Osteocyte (in vitro differentiated cells): ENCODE measurements around the gene HAPLN3. TPM values are rescaled to one million over a fixed set of nuclear protein-coding genes. Genes with fewer than 3 reads are reported as not detected.

ENCODE experiments used
- DNase-seq: peaks from one replicate; pipeline ENCODE4 v3.0.0; 2021; ENCODE audit warnings: mixed read lengths; ENCODE audit not compliant: unreplicated experiment; ENCODE audit errors: extremely low spot score
- H3K27ac Mint-ChIP-seq: one replicate; pipeline ENCODE4 v1.8.0; 2021; ENCODE audit warnings: mild to moderate bottlenecking, mixed read lengths; ENCODE audit not compliant: unreplicated experiment
- H3K27me3 Mint-ChIP-seq: one replicate; pipeline ENCODE4 v1.8.0; 2021; ENCODE audit warnings: mixed read lengths; ENCODE audit not compliant: unreplicated experiment
- H3K36me3 Mint-ChIP-seq: one replicate; pipeline ENCODE4 v1.8.0; 2021; ENCODE audit warnings: mixed read lengths; ENCODE audit not compliant: unreplicated experiment
- H3K4me1 Mint-ChIP-seq: one replicate; pipeline ENCODE4 v1.8.0; 2021; ENCODE audit warnings: mixed read lengths; ENCODE audit not compliant: unreplicated experiment
- H3K4me3 Mint-ChIP-seq: one replicate; pipeline ENCODE4 v1.8.0; 2021; ENCODE audit warnings: mild to moderate bottlenecking, moderate library complexity, mixed read lengths; ENCODE audit not compliant: unreplicated experiment
- H3K9me3 Mint-ChIP-seq: one replicate; pipeline ENCODE4 v1.8.0; 2021; ENCODE audit warnings: mixed read lengths; ENCODE audit not compliant: unreplicated experiment
- total RNA-seq: library from RNA; stranded (reverse); gene quantifications from 2 replicates; pipeline ENCODE4 v1.2.1, GENCODE V29; 2021
- TF ChIP-seq, protein P1 (sequence below): fragments of 200-600 bp; sonication (generic); IDR thresholded peaks from 2 replicates; pipeline ENCODE4 v1.5.0; 2021; ENCODE audit warnings: antibody characterized with exemption, mild to moderate bottlenecking, moderate library complexity

HAPLN3 gene
- total RNA-seq, 1 donor from 2014 or later: 41.3 TPM

DNA sequence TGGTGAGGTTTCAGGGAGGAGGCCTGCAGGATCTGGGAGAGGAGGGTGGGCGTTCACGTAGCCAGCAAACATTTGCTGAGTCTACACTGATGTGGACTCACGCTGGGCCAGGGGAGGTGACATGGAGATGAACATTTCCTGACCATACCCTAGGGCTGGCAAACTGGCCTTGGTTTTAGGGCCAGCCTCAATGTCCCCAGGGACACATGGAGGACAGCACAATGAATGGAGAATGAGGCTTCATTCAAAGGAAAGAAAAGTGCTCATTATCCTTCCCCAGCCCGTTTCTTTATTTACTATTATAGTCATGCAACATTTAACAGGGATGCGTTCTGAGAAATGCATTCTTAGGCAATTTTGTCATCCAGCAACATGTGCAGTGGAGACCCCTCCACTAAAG, 65.3 kb downstream of the HAPLN3 start:
- no peak overlapping the region for H3K27ac Mint-ChIP-seq
- no peak for DNase-seq
- H3K4me3 Mint-ChIP-seq: no peak overlapping the region
- peaks cover 3% of the 10 kb centered on the region for H3K27me3 Mint-ChIP-seq
- TF ChIP-seq, protein P1, sequence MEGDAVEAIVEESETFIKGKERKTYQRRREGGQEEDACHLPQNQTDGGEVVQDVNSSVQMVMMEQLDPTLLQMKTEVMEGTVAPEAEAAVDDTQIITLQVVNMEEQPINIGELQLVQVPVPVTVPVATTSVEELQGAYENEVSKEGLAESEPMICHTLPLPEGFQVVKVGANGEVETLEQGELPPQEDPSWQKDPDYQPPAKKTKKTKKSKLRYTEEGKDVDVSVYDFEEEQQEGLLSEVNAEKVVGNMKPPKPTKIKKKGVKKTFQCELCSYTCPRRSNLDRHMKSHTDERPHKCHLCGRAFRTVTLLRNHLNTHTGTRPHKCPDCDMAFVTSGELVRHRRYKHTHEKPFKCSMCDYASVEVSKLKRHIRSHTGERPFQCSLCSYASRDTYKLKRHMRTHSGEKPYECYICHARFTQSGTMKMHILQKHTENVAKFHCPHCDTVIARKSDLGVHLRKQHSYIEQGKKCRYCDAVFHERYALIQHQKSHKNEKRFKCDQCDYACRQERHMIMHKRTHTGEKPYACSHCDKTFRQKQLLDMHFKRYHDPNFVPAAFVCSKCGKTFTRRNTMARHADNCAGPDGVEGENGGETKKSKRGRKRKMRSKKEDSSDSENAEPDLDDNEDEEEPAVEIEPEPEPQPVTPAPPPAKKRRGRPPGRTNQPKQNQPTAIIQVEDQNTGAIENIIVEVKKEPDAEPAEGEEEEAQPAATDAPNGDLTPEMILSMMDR: no peak
- H3K36me3 Mint-ChIP-seq: no peaks in the 10 kb centered on the region
- H3K4me1 Mint-ChIP-seq: peaks cover 25% of the 10 kb centered on the region
- H3K9me3 Mint-ChIP-seq: no peaks in the 10 kb centered on the region

DNA sequence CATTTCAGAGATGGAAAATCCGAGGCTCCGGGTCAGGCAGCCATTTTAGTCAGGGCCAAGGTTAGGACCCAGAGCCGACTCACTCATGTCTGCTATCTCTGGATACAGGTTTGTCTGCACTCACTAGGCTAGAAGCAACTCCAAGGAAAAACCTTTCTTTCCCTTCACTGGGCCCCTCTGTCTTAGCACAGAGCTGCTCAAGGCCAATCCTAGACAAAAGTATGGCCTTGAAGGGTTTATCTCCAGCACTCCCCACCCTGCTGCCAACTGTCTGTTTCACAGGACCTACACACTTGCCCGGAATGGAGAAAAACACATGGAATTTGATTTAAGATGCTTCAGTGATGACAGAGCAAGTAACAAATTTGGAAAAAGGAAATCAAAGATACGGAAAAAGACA, 66.6 kb downstream of the HAPLN3 start:
- TF ChIP-seq, protein P1: no peak
- Mint-ChIP-seq H3K4me1 (peaks cover 18% of the 10 kb centered on the region), H3K36me3 (no peaks in the 10 kb centered on the region), H3K9me3 (no peaks in the 10 kb centered on the region), H3K27ac (no peak overlapping the region), H3K4me3 (no peak overlapping the region), H3K27me3 (peaks cover 3% of the 10 kb centered on the region)
- no peak for DNase-seq

Other genes starting within 250 kb of the HAPLN3 start
- gene ACAN, start 92.1 kb downstream of the HAPLN3 start, total RNA-seq: 11.6 and 13.2 TPM in 2 replicates
- gene MFGE8, start 17.8 kb upstream of the HAPLN3 start, total RNA-seq: 255 and 259 TPM in 2 replicates
- 85.7 and 92.2 TPM in 2 replicates for gene ABHD2, start 192.9 kb upstream of the HAPLN3 start, total RNA-seq